ENCODE results near the gene CXCL12. TPM values are rescaled to one million over a fixed set of nuclear protein-coding genes. Genes with fewer than 3 reads are reported as not detected.

The CXCL12 gene
- total RNA-seq, 2 donors from 2014 or later, result 0.35 TPM; not detected in 1

DNA sequence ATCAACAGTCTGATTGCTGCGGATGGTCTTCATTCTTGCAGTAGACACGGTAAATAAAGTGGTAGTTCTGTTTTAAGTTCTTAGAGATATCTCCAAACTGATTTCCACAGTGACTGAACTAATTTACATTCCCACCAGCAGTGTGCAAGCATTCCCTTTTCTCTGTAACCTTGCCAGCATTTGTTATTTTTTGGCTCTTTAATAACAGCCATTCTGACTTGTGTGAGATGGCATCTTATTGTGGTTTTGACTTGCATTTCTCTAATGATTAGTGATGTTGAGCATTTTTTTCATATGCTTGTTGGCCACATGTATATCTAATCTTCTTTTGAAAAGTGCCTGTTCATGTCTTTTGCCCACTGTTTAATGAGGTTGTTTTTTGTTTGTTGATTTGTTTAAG is 30.2 kb upstream of the CXCL12 start:
- Mint-ChIP-seq H3K36me3 (ENCODE audit: low read depth) (no peaks in the 10 kb centered on the region), H3K4me1 (no peaks in the 10 kb centered on the region), H3K27me3 (peaks cover 24% of the 10 kb centered on the region), H3K9me3 (peaks cover 3% of the 10 kb centered on the region), H3K4me3 (no peak overlapping the region), H3K27ac (no peak overlapping the region)
- ATAC-seq (replicated peaks), result no peak

DNA sequence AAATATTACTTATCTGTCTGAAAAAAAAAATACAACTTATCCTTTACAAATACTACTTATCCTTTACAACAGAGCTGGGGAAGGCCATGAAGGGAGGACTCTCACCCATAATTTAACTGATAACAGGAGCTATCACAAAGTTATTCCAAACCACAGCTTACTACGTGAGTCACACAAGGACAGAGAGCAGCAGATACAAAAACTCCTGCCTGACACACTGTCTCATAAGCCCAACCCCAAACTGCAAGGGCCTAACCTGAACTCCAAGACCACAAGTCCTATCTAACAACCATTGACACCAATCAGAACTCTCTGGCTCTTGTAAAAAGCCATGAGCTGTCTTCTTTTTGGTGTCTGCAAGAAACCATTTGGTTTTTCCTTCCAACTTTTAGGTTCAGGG is 28.5 kb upstream of the CXCL12 start:
- ATAC-seq (replicated peaks), result no peak
- Mint-ChIP-seq H3K27me3 (peaks cover 32% of the 10 kb centered on the region), H3K9me3 (peaks cover 3% of the 10 kb centered on the region), H3K36me3 (ENCODE audit: low read depth) (no peaks in the 10 kb centered on the region), H3K4me1 (no peaks in the 10 kb centered on the region), H3K4me3 (no peak overlapping the region), H3K27ac (no peak overlapping the region)

DNA sequence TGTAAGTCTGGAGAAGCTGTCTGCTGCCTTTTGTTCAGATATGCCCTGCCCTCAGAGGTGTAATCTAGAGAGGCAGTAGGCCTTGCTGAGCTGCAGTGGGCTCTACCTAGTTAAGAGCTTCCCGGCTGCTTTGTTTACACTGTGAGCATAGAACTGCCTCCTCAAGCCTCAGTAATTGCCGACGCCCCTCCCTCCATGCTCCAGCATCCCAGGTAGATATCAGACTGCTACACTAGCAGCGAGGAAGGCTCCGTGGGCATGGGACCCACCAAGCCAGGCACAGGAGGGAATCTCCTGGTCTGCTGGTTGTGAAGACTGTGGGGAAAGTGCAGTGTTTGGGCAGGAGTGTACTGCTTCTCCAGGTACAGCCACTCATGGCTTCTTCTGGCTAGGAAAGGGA is 26.4 kb upstream of the CXCL12 start:
- ATAC-seq (replicated peaks), result no peak
- Mint-ChIP-seq H3K27me3 (peaks cover 23% of the 10 kb centered on the region), H3K27ac (no peak overlapping the region), H3K9me3 (peaks cover 3% of the 10 kb centered on the region), H3K4me1 (no peaks in the 10 kb centered on the region), H3K36me3 (ENCODE audit: low read depth) (no peaks in the 10 kb centered on the region), H3K4me3 (no peak overlapping the region)

GRCh38 chr10:44404741-44405437 is 20.0 kb upstream of the CXCL12 start:
- Mint-ChIP-seq H3K27me3 (peaks cover 12% of the 10 kb centered on the region), H3K36me3 (ENCODE audit: low read depth) (no peaks in the 10 kb centered on the region), H3K27ac (no peak overlapping the region), H3K4me3 (no peak overlapping the region), H3K4me1 (no peaks in the 10 kb centered on the region), H3K9me3 (no peaks in the 10 kb centered on the region)
- ATAC-seq (replicated peaks), result no peak

DNA sequence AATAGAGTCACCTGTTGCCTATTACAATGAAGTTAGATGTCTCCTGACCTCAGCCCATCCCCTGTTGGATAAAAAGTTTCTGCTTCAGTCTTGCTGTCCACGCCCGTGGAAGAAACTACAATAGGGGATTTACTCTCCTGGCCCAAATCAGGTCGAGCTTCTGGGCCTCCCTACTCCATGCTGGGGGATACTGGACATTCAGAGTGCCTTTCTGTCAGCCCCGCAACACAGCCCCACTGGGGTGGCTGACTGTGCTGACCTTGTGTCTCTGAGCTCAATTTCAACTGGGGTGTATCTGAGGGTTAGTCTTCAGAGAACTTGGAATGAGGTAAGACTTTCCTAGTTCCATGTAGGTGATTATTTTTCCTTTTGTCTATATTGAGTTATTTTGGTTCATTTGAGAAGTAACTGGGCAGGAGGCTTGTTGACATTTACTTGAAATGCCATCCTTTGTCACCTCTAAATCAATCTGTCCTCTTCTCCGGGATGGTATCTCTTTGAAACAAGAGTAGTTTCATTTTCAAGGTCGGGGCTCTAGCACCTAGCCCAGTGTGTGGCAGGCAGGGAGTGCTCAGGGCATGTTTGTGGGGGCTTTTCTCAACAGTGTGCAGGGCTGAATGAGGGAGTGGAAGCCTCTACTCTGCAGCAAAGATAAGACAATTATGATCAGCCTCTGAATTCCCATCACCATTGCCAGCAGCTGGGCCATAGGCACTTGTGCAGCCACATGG is 17.7 kb upstream of the CXCL12 start:
- H3K9me3 Mint-ChIP-seq, result no peaks in the 10 kb centered on the region
- no peaks in the 10 kb centered on the region for H3K27me3 Mint-ChIP-seq
- ATAC-seq (replicated peaks), result no peak
- no peaks in the 10 kb centered on the region for H3K4me1 Mint-ChIP-seq
- H3K4me3 Mint-ChIP-seq, result no peak overlapping the region
- H3K36me3 Mint-ChIP-seq (ENCODE audit: low read depth), result no peaks in the 10 kb centered on the region
- no peak overlapping the region for H3K27ac Mint-ChIP-seq

- H3K9me3 Mint-ChIP-seq, result no peaks in the 10 kb centered on the region
- ATAC-seq (replicated peaks), result no peak
- peaks cover 9% of the 10 kb centered on the region for H3K27me3 Mint-ChIP-seq
- H3K27ac Mint-ChIP-seq, result no peak overlapping the region
- no peaks in the 10 kb centered on the region for H3K36me3 Mint-ChIP-seq (ENCODE audit: low read depth)
- H3K4me3 Mint-ChIP-seq, result no peak overlapping the region
- H3K4me1 Mint-ChIP-seq, result no peaks in the 10 kb centered on the region
Observed at GRCh38 chr10:44400541-44400940, 15.6 kb upstream of the CXCL12 start.

DNA sequence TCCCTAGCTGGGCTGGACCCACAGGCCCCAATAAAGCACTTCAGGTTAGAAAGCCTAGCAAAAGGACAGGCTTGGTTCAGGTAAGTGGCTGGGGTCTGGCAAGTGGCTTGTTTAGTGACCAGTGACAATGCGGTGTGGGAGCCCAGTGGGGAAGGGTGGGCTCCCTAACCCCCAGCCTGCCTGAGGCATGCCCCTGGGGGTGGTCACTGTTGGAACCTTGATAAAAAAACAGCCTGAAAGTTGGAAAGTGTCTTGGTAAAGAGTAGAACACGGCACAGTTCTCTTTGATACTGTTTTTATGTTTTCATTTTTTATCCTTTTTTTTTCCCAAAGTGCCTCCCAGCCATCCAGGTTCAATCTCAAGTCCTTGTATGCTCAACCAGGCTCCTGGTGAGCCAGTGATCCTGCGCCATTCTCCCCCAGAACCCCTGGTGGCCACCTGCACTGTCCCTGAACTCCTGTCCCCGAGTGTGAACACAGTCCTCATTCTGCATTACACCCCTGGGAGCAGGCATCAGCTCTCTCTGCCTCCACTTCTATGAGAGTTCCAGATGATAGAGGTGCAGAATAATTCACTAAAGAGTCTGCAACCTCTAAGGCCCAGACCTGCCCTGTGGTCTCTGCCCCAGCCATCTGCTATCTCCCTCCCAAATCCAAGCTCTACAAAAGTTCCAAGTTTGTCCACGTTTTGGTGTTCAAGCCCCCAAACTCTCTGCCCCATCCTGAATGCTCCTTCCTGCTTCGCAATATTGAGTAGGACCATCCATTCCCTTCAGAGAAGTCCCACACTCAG is 15.0 kb upstream of the CXCL12 start:
- ATAC-seq (replicated peaks), result no peak

GRCh38 chr10:44398747-44399658 is 14.1 kb upstream of the CXCL12 start:
- peaks cover 9% of the 10 kb centered on the region for H3K27me3 Mint-ChIP-seq

More for the DNA sequence above, 15.0 kb upstream of the CXCL12 start:
- Mint-ChIP-seq H3K27me3 (peaks cover 9% of the 10 kb centered on the region), H3K36me3 (ENCODE audit: low read depth) (no peaks in the 10 kb centered on the region), H3K4me3 (no peak overlapping the region), H3K9me3 (no peaks in the 10 kb centered on the region), H3K27ac (no peak overlapping the region), H3K4me1 (no peaks in the 10 kb centered on the region)

DNA sequence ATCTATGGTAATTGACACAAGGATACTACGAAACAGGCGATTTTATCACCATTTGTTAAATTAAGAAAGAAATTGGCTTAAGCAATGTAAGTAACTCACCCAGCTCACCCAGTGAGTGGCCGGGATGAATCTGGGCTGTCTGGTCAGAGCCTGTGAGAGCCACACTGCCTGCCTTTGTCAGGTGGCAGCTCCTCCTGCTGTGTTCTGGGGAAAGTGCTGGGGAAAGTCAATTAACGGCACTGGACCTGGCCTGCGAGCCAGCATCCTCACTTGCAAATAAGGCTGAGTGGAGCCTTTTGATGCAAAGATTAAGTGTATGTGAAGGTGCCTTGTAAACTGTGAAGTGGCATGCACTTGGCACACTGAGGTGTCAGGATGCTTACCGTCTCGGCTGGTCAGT is 13.4 kb upstream of the CXCL12 start:
- H3K4me1 Mint-ChIP-seq, result no peaks in the 10 kb centered on the region
- peaks cover 9% of the 10 kb centered on the region for H3K27me3 Mint-ChIP-seq
- no peaks in the 10 kb centered on the region for H3K9me3 Mint-ChIP-seq
- H3K4me3 Mint-ChIP-seq, result no peak overlapping the region
- ATAC-seq (replicated peaks), result no peak
- no peaks in the 10 kb centered on the region for H3K36me3 Mint-ChIP-seq (ENCODE audit: low read depth)
- H3K27ac Mint-ChIP-seq, result no peak overlapping the region

More at GRCh38 chr10:44398747-44399658, 14.1 kb upstream of the CXCL12 start:
- Mint-ChIP-seq H3K4me1 (no peaks in the 10 kb centered on the region), H3K36me3 (ENCODE audit: low read depth) (no peaks in the 10 kb centered on the region), H3K27ac (no peak overlapping the region), H3K9me3 (no peaks in the 10 kb centered on the region), H3K4me3 (no peak overlapping the region)
- ATAC-seq (replicated peaks), result no peak

GRCh38 chr10:44397476-44398225 is 12.8 kb upstream of the CXCL12 start:
- Mint-ChIP-seq H3K9me3 (no peaks in the 10 kb centered on the region), H3K4me1 (no peaks in the 10 kb centered on the region), H3K4me3 (no peak overlapping the region), H3K27me3 (peaks cover 10% of the 10 kb centered on the region), H3K27ac (no peak overlapping the region), H3K36me3 (ENCODE audit: low read depth) (no peaks in the 10 kb centered on the region)
- no peak for ATAC-seq (replicated peaks)

DNA sequence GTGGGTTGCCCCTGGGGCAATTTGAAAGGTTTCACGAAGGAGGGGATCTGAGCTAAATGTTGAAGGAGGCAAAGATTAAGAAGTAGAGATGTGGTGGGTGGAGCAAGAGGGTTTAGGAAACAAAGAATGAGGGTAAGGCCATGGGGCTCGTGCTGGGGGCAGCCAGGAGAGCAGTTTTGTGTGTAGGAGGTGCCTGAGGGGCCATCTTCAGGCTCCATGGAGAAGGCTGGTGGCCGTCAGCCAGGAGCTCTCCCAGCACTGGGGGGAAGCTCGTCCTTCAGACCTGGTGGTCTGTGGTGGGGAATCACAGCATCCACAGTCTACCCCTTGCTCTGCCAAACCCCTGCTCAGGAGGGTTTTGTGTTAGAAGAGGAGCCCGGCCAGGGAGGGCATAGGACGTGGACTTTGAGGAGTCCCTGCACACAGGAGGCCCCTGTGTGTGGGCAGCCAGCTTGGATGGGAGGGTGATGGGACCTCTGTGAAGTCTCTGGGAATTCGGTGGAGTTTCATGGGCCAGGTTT is 11.8 kb upstream of the CXCL12 start:
- Mint-ChIP-seq H3K27ac (no peak overlapping the region), H3K27me3 (peaks cover 17% of the 10 kb centered on the region), H3K4me1 (no peaks in the 10 kb centered on the region), H3K9me3 (no peaks in the 10 kb centered on the region), H3K4me3 (no peak overlapping the region), H3K36me3 (ENCODE audit: low read depth) (no peaks in the 10 kb centered on the region)
- no peak for ATAC-seq (replicated peaks)

GRCh38 chr10:44395902-44396670 is 11.2 kb upstream of the CXCL12 start:
- Mint-ChIP-seq H3K36me3 (ENCODE audit: low read depth) (no peaks in the 10 kb centered on the region), H3K27ac (no peak overlapping the region), H3K27me3 (peaks cover 17% of the 10 kb centered on the region), H3K9me3 (no peaks in the 10 kb centered on the region), H3K4me1 (no peaks in the 10 kb centered on the region), H3K4me3 (no peak overlapping the region)
- no peak for ATAC-seq (replicated peaks)

- Mint-ChIP-seq H3K4me3 (no peak overlapping the region), H3K4me1 (no peaks in the 10 kb centered on the region), H3K27ac (no peak overlapping the region), H3K36me3 (ENCODE audit: low read depth) (no peaks in the 10 kb centered on the region), H3K27me3 (peaks cover 17% of the 10 kb centered on the region), H3K9me3 (no peaks in the 10 kb centered on the region)
- ATAC-seq (replicated peaks), result no peak
Observed at GRCh38 chr10:44395396-44395795, 10.5 kb upstream of the CXCL12 start.

Measured in activated T-helper 17 cell treated with anti-CD3 and anti-CD28 coated beads, Interleukin-2, amount 50 U/mL, for 72 hours (primary cell).